LNCaP clone FGC (cell line): Measurements from ENCODE around the gene COL7A1.
"Not testable (repeated sequence)": the region's sequence is repeated elsewhere in the genome, so short reads cannot be mapped to it uniquely, and the experiment has no call there.

ENCODE experiments used
- DNase-seq: peaks from one replicate; pipeline ENCODE4 v3.0.0-alpha.2; 2011; ENCODE audit warnings: low read depth
- H3K4me3 ChIP-seq: 2 replicates; pipeline ENCODE4 v1.5.1; 2011; ENCODE audit warnings: mild to moderate bottlenecking, low read depth, low read length, control low read depth
- TF ChIP-seq, protein P1 (sequence below): IDR thresholded peaks from 2 replicates; pipeline ENCODE4 v1.5.1; 2012; ENCODE audit warnings: mild to moderate bottlenecking; ENCODE audit not compliant: control insufficient read depth, insufficient read depth; ENCODE audit errors: extremely low read depth

Gene COL7A1

DNA sequence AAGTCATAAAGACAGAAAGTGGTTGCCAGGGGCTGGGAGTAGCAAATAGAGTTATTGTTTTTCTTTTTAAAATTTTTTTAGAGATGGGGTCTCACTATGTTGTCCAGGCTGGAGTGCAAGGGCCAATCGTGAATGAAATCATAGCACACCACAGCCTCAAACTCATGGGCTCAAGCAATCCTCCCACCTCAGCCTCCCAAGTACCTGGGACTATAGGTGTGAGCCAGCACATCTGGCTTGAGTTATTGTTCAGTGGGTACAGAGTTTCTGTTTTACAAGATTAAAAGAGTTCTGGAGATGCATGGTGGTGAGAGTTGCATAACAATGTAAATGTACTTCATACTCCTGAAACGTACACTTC lies 62.2 kb downstream of the COL7A1 start:
- no peak overlapping the region for H3K4me3 ChIP-seq
- no peak for DNase-seq
- TF ChIP-seq, protein P1, sequence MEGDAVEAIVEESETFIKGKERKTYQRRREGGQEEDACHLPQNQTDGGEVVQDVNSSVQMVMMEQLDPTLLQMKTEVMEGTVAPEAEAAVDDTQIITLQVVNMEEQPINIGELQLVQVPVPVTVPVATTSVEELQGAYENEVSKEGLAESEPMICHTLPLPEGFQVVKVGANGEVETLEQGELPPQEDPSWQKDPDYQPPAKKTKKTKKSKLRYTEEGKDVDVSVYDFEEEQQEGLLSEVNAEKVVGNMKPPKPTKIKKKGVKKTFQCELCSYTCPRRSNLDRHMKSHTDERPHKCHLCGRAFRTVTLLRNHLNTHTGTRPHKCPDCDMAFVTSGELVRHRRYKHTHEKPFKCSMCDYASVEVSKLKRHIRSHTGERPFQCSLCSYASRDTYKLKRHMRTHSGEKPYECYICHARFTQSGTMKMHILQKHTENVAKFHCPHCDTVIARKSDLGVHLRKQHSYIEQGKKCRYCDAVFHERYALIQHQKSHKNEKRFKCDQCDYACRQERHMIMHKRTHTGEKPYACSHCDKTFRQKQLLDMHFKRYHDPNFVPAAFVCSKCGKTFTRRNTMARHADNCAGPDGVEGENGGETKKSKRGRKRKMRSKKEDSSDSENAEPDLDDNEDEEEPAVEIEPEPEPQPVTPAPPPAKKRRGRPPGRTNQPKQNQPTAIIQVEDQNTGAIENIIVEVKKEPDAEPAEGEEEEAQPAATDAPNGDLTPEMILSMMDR, result no peak

DNA sequence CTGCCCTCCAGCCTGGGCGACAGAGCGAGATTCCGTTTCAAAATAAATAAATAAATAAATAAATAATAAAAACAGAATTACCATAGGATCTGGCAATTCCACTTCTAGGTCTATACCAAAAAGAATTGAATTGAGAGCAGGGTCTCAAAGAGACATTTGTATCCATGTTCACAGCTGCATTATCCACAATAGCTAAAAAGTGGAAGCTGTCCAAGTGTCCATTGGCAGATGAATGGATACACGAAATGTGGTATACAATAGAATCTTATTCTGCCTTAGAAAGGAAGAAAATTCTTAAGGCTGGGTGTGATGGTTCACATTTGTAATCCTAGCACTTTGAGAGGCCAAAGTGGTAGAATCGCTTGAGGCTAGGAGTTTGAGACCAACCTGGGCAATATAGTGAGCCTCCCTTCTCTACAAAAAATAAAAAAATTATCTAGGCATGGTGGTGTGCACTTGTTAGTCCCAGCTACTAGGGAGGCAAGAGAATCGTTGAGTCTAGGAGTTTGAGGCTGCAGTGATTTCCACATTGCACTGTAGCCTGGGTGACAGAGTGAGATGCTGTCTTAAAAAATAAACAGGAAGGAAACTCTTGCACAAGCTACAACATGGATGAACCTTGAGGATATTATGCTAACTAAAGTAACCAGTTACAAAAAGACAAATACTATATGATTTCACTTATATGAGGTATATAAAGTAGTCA lies 62.7 kb downstream of the COL7A1 start:
- TF ChIP-seq, protein P1, result no peak
- no peak for DNase-seq
- no peak overlapping the region for H3K4me3 ChIP-seq

DNA sequence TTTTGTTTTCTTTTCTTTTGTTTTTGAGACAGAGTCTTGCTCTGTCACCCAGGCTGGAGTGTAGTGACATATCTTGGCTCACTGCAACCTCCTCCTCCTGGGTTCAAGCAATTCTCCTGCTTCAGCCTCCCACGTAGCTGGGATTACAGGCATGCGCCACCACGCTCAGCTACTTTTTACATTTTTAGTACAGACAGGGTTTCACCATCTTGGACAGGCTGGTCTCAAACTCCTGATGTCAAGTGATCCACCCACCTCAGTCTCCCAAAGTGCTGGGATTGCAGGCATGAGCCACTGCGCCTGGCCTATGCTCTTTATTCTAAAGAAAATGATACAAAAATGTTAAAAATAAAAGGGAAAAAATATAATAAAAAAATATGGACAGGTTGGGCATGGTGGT lies 64.4 kb downstream of the COL7A1 start:
- not testable (repeated sequence) for DNase-seq, H3K4me3 ChIP-seq

DNA sequence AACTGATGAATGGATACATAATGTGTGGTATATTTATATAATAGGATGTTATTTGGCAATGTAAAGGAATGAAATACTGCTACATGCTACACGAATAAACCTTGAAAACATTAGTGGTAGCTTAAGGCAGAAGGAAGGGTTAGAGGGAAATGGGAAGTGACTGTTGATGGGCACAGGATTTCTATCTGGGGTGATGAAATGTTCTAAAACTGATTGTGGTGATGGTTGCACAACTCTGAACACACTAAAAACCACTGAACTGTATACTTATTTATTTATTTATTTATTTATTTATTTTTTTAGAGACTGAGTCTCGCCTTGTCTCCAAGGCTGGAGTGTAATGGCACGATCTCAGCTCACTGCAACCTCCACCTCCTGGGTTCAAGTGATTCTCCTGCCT lies 66.4 kb downstream of the COL7A1 start:
- H3K4me3 ChIP-seq, result no peak overlapping the region
- TF ChIP-seq, protein P1, result no peak
- DNase-seq, result no peak

DNA sequence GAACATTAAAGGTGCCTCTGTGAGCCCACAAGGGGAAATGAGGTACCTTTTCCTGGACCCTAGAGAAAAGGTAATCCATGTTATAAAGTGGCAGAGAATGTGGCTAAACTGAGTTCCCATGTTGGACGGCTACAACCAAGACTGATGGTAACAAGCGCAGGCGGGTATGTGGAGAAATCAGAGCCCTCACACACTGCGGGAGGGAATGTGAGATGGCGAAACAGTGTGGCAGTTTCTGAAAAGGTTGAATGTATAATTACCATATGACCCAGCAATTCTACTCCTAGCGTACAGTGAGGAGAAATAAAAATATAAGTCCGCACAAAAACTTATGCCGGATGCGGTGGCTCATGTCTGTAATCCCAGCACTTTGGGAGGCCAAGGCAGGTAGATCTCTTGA lies 67.1 kb downstream of the COL7A1 start:
- TF ChIP-seq, protein P1, result no peak
- DNase-seq, result no peak

DNA sequence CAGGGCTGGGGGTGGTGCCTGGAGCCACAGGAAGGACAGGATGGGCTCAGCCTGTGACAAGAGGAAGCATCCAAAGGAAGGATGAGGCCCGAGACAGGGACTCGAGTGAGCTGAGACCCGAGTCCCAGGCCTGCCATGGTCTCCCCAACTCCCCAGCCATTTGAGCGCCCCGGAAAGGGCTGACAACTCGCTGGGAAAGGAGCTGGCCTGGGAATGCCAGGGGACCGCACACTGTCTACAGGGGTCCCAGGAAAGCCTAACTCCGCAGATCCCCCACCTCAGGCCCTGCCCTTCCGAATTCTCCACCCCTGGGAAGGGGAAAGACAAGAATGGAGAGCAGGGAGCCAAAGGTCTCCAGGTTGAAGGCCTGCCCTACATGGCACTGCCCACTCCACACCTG lies 70.2 kb downstream of the COL7A1 start:
- no peak overlapping the region for H3K4me3 ChIP-seq
- TF ChIP-seq, protein P1, result no peak
- DNase-seq, result no peak

More for the DNA sequence above, 67.1 kb downstream of the COL7A1 start:
- H3K4me3 ChIP-seq, result no peak overlapping the region

DNA sequence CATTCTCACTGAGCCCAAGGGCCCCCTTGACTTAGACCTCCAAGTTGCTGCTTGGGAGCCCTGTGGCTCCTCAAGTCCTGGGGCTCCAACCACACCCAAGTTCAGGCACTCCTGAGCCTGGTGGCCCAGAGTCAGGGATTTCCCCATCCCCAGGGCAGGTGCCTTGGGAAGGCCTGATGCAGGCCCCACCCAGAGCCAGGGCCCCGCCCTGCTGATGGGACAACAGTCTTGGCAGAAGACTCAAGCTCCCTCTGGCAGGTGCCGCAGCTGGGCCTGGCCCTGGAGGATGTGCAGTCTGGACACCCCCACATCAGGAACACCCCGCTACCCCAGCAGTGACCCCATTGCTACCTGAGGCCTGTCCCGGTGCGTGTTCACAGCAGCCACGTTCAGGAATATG lies 73.5 kb downstream of the COL7A1 start:
- TF ChIP-seq, protein P1, result no peak
- no peak for DNase-seq
- H3K4me3 ChIP-seq, result no peak overlapping the region
